Measurements from ENCODE around the gene SLC5A6. TPM values are rescaled to one million over a fixed set of nuclear protein-coding genes. Genes with fewer than 3 reads are reported as not detected.

Gene SLC5A6
- total and polyA plus RNA-seq, 2 of the 4 experiments (the other 2 are of a cell fraction) = 28.8 to 34.2 TPM

DNA sequence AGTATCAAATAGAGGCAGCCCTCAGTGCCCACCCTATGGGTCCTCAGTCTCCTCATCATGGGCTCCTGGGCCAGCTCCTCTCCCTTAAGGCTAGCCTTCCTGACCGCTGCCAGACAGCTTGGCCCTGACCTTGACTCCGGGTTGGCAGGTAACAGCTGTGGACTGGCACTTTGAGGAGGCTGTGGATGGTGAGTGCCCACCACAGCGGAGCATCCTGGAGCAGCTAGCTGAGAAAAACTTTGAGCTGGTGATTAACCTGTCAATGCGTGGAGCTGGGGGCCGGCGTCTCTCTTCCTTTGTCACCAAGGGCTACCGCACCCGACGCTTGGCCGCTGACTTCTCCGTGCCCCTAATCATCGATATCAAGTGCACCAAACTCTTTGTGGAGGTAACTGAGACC lies 24.1 kb upstream of the SLC5A6 start:
- Histone ChIP-seq H3K36me3 (ENCODE audit: control insufficient read depth, insufficient read depth, low read length) (peaks cover 88% of the 10 kb centered on the region), H3K4ac (ENCODE audit: low read depth, low read length) (no peak overlapping the region), H3K79me1 (ENCODE audit: low read depth in 1 of 2, low read length in 2 of 2) (no peaks in the 10 kb centered on the region; a peak in 1 of 4 replicates), H4K20me1 (ENCODE audit: insufficient read depth, low read length) (no peaks in the 10 kb centered on the region), H3K27ac (ENCODE audit: insufficient read depth, low read length) (no peak overlapping the region), H2AK5ac (ENCODE audit: low read depth, low read length) (no peak overlapping the region), H4K91ac (ENCODE audit: insufficient read depth, low read depth, low read length) (no peak overlapping the region), H3K56ac (ENCODE audit: extremely low read depth, insufficient read depth, low read length) (no peak overlapping the region), H2BK120ac (ENCODE audit: low read depth, low read length) (no peak overlapping the region), H3K27me3 (ENCODE audit: control insufficient read depth, insufficient read depth, low read length) (no peaks in the 10 kb centered on the region), H3K4me1 (ENCODE audit: control insufficient read depth, insufficient read depth, low read length) (no peaks in the 10 kb centered on the region), H3K18ac (ENCODE audit: low read depth, low read length) (no peak overlapping the region), H3K4me2 (ENCODE audit: low read depth, low read length) (no peak overlapping the region), H4K8ac (ENCODE audit: low read depth in 2 of 2, low read length in 2 of 2) (no peak overlapping the region), H2BK15ac (ENCODE audit: low read depth, low read length) (no peak overlapping the region), H3K9me1 (ENCODE audit: insufficient read depth, low read length) (no peaks in the 10 kb centered on the region; the same call in 1 of the 2 replicates), H3K14ac (replicated peaks; ENCODE audit: low read depth, low read length) (no peak overlapping the region), H3K4me3 (ENCODE audit: insufficient read depth, low read depth, low read length) (no peak overlapping the region), H2AK9ac (replicated peaks; ENCODE audit: low read depth, low read length, poor library complexity) (no peak overlapping the region), H3K9ac (ENCODE audit: low read depth, low read length) (no peak overlapping the region), H2AFZ (replicated peaks; ENCODE audit: low read length, poor library complexity) (no peak overlapping the region), H3K9me3 (ENCODE audit: control insufficient read depth, insufficient read depth, low read length) (no peaks in the 10 kb centered on the region), H4K5ac (ENCODE audit: low read depth, low read length) (no peak overlapping the region), H2BK20ac (ENCODE audit: low read depth, low read length) (no peak overlapping the region), H2BK5ac (ENCODE audit: low read depth, low read length, poor library complexity, severe bottlenecking) (no peak overlapping the region), H3K23ac (ENCODE audit: low read depth, low read length) (no peak overlapping the region)
- WGBS, 2 experiments (ENCODE audit: extremely low coverage in 2 of 2, insufficient read length in 1 of 2) = 99% methylated on average over 7 of the region's 12 CpGs; no CpG with 5 or more reads in 1 of the 2 experiments
- no peak for DNase-seq
- ChIA-PET CTCF (no interaction called here), POLR2A (ENCODE audit: unreplicated experiment) (no interaction called here)
- intact Hi-C loops (cut with micrococcal nuclease) = no loop called here
- no peak for ATAC-seq (ENCODE audit: low read depth)
- TF ChIP-seq RFX5 (IDR thresholded peaks at IDR 0.05; ENCODE audit: low read depth, low read length) (no peak), BHLHE40 (IDR thresholded peaks at IDR 0.05; ENCODE audit: low read depth, low read length) (no peak), CHD1 (IDR thresholded peaks at IDR 0.05; ENCODE audit: low read depth, low read length) (no peak), MAFK (IDR thresholded peaks at IDR 0.05; ENCODE audit: low read depth, low read length) (no peak), RCOR1 (IDR thresholded peaks at IDR 0.05; ENCODE audit: insufficient replicate concordance, low read length) (no peak), SMC3 (IDR thresholded peaks at IDR 0.05; ENCODE audit: low read depth, low read length) (no peak), POLR2A (IDR thresholded peaks at IDR 0.05; ENCODE audit: low read depth, low read length) (no peak), MAZ (IDR thresholded peaks at IDR 0.05; ENCODE audit: borderline replicate concordance, low read depth, low read length) (no peak), CEBPB (IDR thresholded peaks at IDR 0.05; ENCODE audit: low read depth, low read length) (no peak), FOS (IDR thresholded peaks at IDR 0.05; ENCODE audit: low read depth, low read length) (no peak), ELK1 (IDR thresholded peaks at IDR 0.05; ENCODE audit: borderline replicate concordance, low read depth, low read length) (no peak)
- TF ChIP-seq, protein P1, sequence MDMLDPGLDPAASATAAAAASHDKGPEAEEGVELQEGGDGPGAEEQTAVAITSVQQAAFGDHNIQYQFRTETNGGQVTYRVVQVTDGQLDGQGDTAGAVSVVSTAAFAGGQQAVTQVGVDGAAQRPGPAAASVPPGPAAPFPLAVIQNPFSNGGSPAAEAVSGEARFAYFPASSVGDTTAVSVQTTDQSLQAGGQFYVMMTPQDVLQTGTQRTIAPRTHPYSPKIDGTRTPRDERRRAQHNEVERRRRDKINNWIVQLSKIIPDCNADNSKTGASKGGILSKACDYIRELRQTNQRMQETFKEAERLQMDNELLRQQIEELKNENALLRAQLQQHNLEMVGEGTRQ (IDR thresholded peaks at IDR 0.05; ENCODE audit: low read depth, low read length) = no peak
- BruUV-seq (replicated peaks) = no TSS peak
- dilution Hi-C loops (cut with HindIII; ENCODE audit: low sequenced_read_pairs, unreplicated experiment) = no loop called here
- in situ Hi-C loops (cut with MboI; ENCODE audit: low sequenced_read_pairs) = no loop called here

Data from IMR-90 (cell line).